Subcutaneous adipose tissue (tissue), 4 donors: Measurements from ENCODE around the gene GALNT17. TPM values are rescaled to one million over a fixed set of nuclear protein-coding genes. Genes with fewer than 3 reads are reported as not detected.

Source experiments
- total RNA-seq, 4 donors: library from RNA; depleted of rRNA; stranded (reverse); fragments of >200 nt; gene quantifications; one replicate each; pipeline ENCODE4 v1.1.0, GENCODE V29; 2016
- TF ChIP-seq, protein P1 (sequence below): fragments of 450-650 bp; IDR thresholded peaks from one replicate; pipeline ENCODE4 v1.5.1; 2016; ENCODE audit warnings: low read depth, mild to moderate bottlenecking, control low read depth, antibody characterized with exemption, moderate library complexity

GALNT17 gene
- total RNA-seq, 4 donors from 2014 or later, result 1.3 to 12.2 (median 6.7) TPM

DNA sequence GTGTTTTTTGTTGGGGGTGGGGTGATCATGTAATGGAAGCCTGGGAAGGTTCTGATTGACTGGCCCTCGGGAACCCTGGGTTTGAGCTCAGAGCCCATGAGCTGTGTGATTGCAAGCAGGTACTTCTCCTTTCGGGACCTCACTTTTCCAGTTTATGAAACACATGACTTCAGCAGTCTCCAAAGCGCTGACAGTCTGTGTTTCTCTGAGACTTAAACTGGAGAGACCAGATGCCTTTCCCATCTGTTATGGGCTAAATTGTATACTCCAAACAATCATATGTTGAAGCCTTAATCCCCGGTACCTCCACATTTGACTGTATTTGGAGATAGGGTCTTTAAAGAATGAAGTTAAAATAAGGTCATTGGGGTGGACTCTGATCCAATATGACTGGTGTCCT, 493.6 kb downstream of the GALNT17 start:
- TF ChIP-seq, protein P1, sequence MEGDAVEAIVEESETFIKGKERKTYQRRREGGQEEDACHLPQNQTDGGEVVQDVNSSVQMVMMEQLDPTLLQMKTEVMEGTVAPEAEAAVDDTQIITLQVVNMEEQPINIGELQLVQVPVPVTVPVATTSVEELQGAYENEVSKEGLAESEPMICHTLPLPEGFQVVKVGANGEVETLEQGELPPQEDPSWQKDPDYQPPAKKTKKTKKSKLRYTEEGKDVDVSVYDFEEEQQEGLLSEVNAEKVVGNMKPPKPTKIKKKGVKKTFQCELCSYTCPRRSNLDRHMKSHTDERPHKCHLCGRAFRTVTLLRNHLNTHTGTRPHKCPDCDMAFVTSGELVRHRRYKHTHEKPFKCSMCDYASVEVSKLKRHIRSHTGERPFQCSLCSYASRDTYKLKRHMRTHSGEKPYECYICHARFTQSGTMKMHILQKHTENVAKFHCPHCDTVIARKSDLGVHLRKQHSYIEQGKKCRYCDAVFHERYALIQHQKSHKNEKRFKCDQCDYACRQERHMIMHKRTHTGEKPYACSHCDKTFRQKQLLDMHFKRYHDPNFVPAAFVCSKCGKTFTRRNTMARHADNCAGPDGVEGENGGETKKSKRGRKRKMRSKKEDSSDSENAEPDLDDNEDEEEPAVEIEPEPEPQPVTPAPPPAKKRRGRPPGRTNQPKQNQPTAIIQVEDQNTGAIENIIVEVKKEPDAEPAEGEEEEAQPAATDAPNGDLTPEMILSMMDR, result no peak

DNA sequence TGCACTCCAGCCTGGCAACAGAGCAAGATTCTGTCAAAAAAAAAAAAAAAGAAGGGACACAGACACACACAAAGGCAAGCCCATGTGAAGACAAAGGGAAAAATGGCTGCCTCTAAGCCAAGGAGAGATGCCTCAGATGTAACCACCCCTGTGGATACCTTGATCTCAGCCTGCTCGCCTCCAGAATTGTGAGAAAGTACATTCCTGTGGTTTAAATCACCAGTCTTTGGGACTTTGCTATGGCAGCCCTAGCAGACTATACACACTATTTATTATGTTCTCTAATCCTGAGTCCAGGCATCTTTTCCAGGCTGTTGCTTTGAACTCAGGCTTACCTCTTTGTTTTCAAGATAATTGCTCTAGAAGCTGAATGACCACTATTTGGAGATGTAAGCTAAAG, 494.3 kb downstream of the GALNT17 start:
- TF ChIP-seq, protein P1, result no peak

DNA sequence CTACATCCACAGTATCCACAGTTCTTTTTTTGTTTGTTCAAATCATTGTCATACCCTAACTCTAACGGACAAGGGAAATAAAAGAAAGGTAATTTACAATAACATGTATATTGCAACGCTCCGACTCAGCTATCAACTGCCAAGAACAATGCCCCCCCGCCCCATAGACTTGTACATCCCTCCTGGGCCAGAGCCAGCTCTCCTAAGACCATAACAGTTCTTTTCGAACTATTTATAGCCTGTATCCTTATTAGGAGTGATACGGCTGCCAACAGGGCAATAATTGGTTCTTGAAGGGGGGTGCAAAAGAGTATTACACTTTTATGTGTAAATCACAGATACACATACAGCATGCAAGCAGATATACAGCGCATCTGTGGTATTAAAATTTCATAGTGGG, 495.7 kb downstream of the GALNT17 start:
- TF ChIP-seq, protein P1, result no peak

DNA sequence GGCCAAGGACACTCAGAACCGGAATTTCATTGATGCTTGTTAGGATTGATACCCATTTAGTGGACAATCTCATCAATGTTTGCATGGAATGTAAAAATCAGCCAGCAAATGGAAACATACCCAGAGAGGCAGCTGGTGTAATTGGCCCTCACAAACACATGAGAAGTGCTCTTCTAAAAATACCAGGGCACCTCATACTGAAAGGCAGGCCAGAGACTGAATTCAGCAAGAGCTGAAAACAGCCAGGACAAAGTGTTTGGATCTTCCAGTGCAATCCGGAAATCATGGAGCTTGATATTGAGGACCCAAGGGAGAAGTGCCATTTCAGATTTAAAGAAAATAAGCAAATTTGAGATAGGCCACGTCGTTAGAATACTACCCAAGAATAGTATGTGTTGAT, 498.6 kb downstream of the GALNT17 start:
- TF ChIP-seq, protein P1, result no peak

DNA sequence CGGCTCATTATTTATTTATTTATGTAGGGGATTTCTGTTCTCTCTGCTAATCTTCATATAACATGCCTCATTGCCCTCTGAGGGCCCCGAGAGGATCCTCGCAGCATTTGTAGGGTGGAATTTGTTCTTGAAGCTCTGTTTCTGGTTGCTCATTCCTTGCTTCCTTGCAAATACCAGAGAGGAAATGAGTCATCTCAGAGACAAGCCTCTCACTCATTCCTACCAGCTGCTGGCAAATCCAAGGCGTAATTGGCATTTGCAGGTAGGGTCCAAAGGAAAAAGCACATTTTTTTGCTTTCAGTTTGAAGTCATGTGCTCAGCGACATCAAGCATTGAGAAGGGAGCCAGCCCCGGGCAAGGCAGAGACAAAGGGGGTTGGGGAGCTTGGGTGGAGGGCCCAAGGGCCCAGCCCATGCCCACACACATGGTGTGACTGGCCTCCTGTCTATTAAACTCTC, 501.6 kb downstream of the GALNT17 start:
- TF ChIP-seq, protein P1, result no peak

DNA sequence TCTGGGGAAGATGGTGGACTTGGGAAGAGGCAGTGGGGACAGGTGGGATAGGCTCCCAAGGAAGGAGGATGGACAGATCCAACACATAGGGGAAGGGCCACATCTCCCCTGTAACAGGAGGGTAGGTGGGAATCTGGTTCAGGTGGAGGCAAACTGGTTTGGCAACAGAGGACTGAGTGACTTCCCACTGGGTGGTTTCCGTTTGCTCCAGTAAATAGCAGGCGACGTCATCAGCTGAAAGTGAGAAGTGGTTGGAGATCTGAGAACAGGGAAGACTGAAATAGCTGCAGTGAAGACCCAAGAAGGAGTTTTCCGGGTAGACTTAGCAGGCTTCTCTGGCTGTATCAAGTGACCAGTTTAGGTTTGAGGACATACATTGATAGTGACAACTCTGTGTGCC, 504.4 kb downstream of the GALNT17 start:
- TF ChIP-seq, protein P1, result no peak

DNA sequence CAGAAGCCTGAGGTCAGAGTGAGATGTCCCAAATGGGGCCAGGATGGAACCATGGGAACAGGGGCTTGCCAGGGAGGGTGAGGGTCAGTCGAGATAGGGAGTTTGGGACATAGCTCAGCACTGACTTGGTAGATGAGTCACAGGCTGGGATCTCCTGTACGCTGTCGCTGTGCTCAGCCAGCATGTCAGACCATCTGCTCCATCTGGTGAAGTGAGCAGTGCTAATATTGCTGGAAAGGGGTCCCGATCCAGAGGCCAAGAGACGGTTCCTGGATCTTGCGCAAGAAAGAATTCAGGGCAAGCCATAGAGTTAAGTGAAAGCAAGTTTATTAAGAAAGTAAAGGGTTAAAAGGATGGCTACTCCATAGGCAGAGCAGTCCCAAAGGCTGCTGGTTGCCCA, 505.6 kb downstream of the GALNT17 start:
- TF ChIP-seq, protein P1, result no peak
